DMS53 treated with DMSO at 0.1 percent for 48 hours (cell line): ENCODE measurements around the gene DIAPH3.

Source experiments
- DNase-seq: peaks from one replicate; lab custom pipeline; 2025; ENCODE audit not compliant: unreplicated experiment; lab: John Stamatoyannopoulos, UW

Gene DIAPH3

DNA sequence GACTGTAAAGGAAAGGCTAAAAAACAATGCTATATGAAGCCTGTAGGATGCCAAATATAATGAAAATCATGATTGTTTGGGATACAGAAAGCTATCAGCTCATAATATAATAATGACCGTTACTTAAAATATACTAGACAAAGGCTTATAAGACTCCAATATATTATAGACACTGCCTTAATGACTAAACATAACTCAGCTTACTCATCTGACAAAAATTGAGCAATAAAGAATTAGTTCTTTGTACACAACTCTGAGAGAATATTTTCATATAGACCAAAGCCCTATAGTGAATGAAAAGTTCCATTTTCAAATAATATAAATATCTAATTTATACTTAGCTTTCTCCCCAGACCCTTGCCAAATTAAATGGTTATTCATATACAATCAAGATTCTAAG, 283.3 kb downstream of the DIAPH3 start:
- DNase-seq, result no peak

DNA sequence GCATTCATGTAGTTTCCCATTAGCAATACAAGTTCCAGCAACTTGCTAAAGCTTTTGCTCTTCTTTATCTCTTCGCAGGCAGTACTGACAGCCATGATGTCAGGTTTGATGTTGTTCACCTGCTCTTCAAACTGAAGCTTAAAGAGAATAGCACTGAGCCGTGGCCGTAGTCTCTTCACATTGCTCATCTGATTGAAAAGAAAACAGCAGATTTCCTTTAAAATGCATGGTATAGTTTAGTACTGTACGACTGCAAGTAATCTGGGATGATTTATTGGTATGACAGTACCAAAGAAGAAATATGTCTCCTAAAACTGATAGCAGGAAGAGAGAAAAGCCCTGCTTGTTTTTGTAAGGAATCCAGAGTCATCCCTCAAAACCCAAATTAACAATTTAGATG, 284.4 kb downstream of the DIAPH3 start:
- no peak for DNase-seq

DNA sequence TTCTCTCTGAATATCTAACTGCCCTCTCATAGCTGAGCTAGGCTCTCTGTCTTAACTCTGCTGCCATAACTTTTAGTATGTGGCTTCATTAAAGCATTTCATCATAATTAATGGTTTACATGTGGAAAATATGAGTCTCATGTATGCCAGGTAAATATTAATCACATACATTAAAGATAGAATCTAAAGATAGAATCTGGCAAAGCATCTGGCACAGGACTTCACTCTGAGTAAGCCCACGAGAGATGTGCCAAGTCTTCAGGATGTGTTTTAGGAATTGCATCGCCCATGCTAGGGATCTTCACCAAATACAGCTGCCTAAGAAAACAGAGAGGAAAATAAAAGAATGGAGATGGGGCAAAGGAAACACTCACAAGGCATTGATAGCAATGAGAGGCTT, 285.8 kb downstream of the DIAPH3 start:
- DNase-seq, result no peak

DNA sequence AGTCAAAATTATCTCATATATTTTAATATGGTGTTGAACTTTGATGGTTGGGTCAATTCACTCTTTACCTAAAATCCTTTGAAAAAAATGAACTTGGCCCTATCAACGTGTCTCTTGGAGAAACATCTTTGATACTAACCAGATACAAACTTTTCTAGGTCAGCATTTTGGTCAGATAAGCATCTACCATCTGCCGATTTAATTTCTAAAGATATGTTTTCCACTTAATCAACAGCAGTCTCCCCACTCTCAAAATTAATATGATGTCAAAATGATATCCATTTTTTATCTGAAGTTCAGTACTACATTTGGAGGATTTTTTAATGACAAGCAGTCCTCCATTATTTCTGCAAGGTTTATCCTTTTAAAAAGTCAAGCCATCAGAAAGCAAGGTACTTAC, 288.8 kb downstream of the DIAPH3 start:
- no peak for DNase-seq

DNA sequence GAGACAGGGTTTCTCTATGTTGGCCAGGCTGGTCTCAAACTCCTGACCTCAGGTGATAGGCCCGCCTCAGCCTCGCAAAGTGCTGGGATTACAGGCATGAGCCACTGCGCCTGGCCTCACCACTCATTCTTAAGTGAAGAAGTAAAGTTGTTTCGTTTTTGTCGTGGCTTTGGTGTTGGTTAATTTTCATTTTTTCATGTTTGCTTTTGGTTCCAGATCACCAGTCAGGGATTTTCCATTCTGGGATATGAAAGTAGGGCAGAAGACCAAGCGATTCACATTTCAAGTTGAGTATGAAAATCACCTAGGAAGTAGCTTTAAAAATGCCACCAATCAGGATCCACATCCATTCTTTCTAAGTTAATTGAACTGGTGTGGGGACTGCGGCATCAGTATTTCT, 289.9 kb downstream of the DIAPH3 start:
- DNase-seq, result no peak

DNA sequence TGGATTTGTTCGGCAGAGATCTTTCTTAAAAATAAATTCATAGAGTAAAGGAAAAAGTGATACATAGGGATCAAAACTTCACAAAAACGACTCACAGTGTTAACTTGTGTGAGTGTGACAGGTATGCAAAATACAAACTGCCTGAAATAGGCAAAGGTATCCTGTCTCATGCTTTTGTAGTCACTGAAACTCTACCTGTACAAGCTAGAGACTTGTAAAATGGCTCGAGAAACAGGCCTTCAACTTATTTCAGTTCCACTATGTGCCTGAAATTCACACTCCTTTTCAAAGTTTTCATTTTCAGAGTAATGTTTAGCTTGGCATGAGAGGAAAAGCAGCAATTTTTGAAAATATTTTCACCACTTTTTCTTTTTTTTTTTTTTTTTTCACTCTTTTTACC, 290.4 kb downstream of the DIAPH3 start:
- no peak for DNase-seq

DNA sequence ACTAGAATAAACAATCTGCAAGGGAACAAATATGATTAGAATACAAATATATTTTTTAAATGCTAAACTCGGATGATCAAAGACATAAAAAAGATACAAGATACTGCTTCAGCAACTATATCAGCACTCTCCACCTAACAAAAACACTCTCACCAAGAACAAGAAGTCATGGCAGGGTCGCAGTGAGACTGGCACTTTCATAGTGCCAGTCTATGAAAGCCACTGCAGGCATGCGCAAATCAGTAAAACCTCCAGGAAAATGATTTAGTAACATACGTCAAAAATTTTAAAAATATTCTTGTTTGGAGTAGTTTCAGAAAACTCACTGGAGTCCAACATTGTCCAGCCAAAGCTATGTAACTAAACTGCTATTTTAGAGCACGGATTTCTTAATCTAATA, 295.9 kb downstream of the DIAPH3 start:
- DNase-seq, result no peak

DNA sequence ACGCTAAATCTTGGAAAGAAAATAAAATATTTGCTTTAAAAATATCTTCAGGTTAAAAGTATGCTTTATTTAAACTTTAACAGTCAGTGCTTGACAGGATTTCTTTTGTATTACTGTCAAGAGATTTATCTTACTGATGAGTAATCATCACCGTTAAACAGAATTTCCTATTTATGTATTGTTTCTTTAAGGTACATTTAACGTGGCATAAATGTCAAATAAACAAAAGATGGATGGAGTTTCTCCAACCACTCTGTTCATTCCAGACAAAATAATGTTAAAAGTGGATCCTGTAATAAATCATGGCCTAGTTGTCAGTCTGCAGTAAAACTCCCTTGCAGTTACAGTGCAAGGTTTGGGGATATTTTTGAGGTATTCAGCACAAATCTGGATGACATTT, 298.3 kb downstream of the DIAPH3 start:
- DNase-seq, result no peak

DNA sequence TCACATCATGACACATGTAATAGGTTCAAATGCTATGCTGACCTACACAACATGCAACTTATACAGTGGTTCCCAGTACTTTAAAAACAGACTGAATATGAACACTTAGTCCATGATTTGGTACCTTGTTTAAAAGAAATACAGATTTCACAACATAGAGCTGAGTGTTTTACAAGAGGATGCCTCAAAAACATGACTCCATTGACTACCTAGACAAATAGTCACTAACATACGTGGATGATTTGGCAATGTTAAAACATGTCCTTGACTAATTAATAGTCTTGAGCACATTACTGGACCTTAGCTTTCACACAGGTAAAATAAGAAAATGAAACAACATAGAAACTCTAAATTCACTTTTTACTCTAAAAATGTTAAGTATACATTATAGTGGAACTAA, 300.1 kb downstream of the DIAPH3 start:
- no peak for DNase-seq

DNA sequence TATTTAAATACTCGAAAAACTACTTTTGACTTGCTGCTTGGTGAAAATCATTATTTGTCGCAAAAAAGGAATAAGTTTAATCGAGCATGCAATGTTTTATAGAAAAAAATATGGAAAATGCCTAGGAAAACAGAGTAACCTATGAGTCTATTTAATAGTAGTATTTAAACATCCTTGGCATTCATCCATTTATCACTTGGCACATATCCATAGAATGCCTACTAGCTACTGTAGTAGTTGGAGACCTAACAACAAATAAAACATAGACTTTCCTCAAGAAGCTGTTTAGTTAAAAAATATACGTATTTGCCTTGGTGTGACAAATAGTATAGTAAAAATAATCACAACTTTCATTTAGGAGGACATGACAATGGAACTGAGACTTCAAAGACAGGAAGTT, 302.1 kb downstream of the DIAPH3 start:
- no peak for DNase-seq

DNA sequence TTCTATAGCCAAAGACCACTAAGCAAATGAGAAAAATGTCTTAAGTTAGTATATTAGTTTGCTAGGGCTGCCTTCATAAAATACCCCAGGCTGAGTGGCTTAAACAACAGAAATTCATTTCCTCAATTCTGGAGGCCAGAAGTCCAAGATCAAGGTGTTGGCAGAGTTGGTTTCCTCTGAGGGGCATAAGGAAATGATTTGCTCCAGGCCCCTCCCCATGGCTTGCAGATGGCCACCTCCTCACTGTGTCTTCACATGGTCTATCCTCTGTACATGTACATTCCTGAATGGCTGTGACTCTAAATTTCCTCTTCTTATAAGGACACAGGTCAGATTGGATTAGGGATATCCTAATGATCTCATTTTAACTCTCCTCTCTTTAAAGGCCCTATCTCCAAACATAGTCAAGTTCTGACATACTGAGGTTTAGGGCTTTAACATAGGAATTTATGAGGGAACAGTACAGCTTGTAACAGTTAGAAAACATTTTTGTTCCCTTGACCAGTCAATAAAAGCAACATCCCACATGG, 307.4 kb downstream of the DIAPH3 start:
- no peak for DNase-seq

DNA sequence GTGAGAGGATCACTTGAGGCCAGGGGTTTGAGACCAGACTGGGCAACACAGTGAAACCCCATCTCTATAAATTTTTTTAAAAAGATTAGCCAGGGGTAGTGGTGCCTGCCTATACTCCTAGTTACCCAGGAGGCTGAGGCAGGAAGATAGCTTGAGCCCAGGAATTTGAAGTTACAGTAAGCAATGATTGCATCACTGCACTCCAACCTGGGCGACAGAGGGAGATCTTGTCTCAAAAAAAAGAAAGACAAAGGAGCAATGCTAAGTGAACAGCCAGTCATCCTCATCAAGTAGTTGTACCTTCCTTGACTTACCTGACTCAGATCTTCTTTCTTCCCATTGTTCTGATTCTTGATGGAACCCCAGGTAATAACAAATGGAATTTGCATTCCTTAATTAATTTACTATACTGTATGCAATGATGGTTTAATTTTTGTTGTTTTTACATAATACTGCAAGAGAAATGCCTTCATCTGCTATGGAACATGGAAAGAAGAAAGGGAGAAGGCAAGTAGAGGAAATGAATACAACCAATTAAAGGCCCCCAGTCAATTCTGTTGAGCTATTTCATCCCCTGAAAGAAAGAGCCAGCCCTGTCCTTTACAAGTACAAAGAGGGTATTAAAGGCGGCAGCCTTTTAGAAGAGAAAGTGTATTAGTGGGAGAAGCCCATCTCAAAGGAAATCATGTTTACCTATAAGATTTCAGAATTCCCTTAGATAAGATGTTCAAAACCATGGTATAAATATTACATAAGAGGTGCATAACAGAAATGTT, 316.7 kb downstream of the DIAPH3 start:
- no peak for DNase-seq

DNA sequence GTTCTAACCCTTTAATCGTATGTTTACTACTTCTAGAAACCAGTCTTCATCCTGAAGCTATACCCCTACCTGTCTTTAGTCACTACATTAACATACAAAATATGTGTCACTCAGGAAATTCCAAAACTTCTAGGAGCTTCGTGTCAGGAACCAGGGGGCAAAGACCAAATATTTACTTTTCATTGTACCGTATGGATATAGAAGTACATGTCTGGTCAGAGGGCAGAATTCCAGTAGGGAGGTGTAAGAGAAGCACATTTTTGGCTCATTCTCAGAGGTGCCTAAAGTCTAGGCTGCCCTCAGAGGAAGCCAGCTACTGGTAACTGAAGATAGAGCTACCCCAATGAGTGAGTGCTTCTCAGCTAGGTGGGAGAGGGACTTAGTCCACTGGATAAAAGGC, 320.7 kb downstream of the DIAPH3 start:
- no peak for DNase-seq

DNA sequence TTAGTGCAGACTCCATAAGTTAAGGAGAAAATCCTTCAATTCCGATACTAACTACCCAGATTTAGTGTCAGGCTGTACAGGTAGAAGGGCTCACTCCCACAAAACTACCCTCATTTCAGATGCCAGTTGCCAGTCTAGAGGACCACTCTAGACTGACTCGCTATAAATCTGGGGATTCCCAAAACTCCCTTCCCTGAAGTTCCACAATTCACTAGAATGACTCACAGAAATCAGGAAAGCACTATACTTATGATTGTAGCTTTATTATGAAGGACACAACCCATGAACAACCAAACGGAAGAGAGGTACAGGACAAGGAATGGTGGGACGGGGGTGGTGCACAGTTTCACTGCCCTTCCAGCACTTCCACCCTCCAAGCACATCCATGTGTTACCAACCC, 321.2 kb downstream of the DIAPH3 start:
- no peak for DNase-seq

DNA sequence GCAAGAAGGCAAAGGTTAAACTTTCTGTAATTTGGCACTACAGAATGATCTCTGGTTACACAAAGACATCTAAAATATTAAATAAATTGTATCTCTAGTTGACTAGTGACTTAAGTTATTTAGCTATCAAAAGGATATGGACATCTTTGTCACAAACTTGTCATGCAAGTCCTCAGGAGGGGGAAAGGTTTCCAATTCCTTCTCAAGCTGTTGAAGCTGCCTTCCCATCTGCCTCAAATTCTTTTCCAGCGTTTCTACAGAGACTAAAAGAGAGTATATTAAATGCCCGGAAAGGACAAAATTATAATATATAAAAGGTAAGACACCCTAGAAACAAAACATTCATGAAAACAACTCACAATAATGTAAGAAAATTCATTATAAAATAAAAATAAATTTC, 324.5 kb downstream of the DIAPH3 start:
- DNase-seq, result no peak

DNA sequence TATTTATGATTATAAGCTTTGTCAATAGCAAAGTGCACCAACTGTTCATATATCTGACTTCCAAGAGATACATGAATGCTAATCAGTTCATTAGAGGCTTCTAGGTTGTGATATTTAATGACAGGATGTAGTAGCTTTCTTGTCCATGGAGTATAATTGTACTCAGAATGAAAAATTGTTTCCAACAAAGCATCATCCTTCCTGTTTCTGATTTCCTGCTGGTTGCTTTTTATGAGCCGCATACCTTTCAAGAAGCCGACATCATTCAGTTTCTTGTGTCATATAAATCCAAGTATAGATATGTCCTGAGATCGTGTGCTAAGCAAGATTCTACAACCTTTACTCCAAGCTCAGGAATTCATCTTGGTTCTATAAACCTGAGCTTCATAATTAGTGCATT, 326.6 kb downstream of the DIAPH3 start:
- no peak for DNase-seq

DNA sequence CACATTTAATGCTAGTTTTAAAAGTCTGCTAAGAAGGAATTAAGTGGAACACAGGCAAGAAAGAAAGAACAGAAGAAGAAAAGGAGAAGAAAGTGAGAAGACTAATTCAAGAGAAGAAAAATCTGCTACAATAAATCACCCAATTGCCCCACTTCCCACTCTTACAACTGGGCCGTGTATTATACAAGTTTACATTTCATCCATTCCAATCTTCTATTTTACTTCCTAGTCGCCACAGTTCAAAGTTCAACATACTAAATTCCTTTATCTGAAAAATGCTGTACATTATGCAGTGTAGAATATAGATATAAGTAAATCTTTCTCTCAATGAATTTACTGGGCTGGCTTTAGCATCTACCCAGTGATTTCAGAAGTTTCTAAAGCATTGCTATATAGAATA, 328.2 kb downstream of the DIAPH3 start:
- DNase-seq, result no peak

DNA sequence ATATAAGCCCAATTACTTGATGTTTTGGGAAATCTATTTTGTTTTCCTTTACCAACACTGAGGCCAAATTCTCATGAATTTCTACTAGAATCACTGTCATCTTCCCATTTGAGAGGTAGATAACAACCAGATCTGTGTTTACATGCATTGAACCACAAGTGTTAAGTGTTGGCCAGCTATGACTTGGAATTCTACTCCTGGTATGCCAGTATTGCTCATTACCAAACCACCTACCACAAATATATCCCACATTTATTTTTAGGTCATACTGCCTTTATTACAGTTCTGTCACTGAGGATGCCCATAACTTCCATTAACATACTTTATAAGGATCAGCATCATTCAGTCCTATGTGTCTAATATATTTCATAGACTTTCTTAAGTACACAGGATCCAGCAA, 328.9 kb downstream of the DIAPH3 start:
- no peak for DNase-seq

DNA sequence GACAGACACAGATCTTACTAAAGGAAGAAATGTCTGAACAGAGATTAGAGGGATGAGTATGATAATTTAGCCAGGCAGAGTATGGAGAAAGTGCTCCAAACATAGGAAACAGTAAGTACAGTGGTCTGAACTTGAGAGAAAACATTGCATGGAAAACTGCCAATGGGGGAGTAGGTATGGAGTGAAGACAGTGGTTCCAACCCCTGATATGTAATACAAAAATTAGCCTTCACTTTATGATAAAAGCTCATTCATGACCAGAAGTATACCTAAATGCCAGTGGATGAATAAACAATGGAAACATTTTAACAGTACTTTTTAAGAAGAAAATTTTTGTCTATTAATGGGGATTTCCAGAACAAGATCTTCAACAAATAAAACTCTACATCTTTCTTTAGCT, 334.0 kb downstream of the DIAPH3 start:
- DNase-seq, result no peak

DNA sequence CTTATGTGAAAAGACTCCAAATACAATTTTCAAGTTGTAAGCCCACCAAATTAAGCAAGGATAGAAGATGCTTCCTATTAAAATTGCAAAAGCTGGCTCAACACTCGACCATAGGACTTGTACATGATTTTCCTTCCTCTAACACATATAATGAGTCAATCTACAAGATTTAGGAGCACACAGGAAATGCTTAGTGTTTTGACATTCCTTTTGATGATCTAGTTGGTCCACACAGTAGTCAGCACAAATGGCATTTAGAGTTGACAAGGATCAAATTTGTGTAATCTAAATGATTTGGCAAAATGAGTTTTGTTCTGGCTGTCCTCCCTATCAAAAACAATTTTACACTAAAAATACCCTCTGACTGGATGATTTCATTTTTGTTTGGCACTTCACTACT, 340.2 kb downstream of the DIAPH3 start:
- no peak for DNase-seq

DNA sequence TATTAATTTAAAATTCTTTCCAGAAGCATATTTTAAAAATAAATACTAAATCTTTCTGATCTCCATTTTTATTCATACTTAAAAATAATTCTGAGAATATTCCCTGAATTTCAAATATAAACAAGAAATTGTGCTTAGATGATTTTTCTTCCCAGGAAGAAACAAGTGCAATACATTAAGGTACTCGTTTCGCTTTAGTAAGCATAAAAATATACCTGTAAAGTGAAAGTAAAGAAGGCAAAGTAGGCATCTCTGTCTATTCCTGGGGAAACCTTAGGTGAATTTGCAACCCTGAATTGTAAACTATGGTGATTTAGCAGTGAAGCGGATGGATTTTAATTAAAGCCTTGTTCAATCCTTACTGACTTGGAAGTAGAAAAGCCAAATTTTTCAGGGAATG, 354.2 kb downstream of the DIAPH3 start:
- no peak for DNase-seq

DNA sequence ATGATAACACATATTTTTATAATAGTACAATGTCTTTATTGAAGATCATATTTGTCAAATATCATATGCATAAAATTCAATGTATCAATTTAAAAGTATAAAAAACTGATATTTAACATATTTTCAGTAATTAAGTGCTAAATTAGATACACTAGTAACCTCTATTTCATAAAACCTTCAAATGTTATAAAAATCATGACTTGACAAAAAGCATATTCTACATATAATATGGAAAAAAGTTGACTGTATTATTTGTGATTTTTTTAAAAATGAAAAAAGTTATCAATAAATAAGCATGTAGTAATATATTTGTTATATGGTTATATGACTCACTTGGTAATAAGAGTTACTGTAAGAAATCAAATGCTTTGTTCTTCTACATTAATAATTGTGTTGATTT, 356.9 kb downstream of the DIAPH3 start:
- no peak for DNase-seq
